GM12801 (cell line): Measurements from ENCODE around the gene HDAC4.

Experiments used
- TF ChIP-seq, protein P1 (sequence below): IDR thresholded peaks from one replicate; pipeline ENCODE4 v1.5.1; 2011; ENCODE audit warnings: control low read depth; ENCODE audit not compliant: insufficient read length; ENCODE audit errors: extremely low read depth

Gene HDAC4

DNA sequence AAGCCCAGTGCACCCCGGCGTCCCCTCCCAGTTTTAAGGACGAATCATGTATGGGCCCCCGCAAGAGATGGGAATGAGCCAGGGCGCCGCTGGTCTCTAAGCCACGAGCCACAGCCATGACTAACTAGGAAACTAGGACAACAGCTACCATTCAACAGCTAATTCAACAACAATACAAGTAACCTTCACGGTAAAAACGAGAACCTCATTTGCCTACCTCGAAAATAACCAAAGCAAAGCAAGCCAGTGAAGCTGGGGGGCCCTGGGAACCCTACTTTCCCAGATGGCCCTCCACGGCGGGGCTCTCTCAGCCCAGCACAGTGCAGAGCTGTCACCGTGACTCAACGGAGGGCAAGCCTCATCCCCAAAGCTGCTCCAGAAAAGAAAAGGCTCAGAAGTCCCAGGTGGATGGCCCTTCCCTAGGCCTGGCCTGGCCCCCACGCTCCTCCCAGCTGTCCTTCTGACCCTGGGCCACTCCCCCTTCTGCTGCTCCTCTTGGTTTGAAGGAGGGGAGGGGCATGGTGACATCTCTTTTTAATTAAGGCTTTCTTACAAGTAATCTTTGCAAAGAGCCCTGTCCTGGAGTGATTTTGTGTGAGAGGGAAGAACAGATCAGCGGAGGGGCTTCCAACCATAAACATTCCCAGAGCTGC, 126.3 kb downstream of the HDAC4 start:
- TF ChIP-seq, protein P1, sequence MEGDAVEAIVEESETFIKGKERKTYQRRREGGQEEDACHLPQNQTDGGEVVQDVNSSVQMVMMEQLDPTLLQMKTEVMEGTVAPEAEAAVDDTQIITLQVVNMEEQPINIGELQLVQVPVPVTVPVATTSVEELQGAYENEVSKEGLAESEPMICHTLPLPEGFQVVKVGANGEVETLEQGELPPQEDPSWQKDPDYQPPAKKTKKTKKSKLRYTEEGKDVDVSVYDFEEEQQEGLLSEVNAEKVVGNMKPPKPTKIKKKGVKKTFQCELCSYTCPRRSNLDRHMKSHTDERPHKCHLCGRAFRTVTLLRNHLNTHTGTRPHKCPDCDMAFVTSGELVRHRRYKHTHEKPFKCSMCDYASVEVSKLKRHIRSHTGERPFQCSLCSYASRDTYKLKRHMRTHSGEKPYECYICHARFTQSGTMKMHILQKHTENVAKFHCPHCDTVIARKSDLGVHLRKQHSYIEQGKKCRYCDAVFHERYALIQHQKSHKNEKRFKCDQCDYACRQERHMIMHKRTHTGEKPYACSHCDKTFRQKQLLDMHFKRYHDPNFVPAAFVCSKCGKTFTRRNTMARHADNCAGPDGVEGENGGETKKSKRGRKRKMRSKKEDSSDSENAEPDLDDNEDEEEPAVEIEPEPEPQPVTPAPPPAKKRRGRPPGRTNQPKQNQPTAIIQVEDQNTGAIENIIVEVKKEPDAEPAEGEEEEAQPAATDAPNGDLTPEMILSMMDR, result no peak

DNA sequence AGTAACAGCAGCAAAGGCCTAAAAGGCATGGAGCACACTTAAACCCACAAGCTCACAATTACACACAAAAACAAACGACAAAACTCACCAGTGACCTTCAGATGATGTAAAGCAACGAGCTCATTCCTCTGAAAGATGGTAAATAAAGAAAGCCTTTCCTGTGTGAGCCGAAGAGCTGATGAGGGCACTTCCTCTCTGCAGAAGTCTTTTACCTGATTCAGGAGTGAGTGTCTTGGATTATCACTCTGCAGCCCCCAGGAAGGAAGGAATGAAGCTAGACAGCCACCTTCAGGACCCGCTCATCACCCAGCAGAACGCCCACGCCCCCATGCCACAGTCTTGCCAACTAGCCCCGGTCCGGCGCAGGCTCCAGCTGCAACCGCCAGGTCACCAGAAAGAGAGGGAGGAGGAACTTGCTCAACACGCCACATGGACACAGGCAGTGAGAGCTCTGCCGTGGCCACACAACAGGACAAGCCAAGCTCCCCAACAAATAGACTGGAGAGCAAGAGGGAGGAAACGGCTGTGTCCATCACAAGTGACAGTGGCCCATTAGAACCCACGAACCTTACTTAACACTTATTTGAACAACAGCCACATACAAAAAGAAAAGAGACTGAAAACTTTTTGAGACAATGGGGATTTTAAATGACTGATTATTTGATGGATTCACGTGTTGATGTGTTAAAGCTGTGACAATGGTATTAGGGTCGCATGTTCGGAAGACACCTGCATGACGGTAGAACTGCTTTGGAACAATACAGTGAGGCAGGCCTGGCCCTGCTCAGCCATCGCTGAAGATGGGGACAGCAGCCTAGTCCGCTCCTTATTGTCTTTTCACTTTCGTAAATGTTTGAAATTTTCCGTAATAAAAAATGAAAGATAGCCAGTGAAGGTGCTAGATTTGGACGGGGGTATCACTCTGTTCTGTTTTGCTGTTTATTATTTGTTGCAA, 127.3 kb downstream of the HDAC4 start:
- TF ChIP-seq, protein P1, result no peak

DNA sequence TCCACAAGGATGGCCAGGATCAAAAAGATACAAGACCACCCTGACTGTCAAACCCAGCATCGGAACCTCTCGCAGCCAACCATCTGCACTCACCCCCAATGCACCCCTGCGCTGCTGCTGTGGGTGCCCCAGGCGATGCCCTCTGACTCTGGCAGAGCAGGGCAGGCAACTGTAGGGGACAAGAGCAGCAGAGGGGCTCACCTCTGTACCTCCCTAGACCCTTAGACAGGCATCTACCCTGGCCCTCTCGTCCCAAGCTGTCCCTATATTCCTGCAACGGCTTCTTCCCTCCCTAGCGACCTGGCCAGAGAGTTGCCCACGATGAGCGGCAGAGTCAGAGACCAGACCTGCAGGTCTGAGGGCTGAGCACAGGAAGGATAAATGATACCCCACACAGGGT, 128.2 kb downstream of the HDAC4 start:
- TF ChIP-seq, protein P1, result no peak

DNA sequence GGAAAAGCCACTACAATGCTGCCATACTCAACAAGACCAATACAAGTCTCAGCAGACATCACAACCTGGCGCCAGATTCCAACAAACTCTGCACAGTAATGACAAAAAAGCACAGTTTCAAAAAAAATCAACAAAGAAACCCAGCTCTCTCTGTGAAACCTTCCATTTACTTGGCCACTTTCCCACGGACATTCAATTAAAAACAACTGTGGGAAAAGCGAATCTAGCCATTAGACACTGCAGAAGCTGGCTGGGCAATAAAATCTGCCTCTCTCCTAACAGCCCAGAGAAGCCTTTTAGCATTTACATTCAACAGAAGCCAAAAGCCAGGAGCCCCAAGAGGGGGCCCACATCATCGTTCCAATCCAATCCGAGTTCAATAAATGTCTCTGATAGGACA, 128.9 kb downstream of the HDAC4 start:
- TF ChIP-seq, protein P1, result no peak

DNA sequence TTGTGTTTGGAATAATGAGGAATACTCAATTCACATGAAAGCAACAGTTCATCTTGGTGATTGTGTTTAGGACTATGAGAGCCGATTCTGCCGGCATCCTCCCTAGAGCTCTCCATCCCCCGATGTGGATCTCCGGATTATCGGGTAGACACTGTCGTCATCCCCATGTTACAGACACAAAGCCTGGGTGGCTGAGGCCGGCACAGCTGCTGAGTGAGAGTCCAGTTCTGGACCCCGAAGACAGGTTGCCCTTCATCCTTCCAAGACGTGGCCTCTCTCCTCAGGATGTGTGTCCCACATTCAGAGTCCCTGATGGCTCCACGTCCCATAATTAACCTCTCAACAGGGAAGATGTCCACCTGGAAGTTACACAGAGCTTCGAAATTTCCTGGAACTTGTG, 129.3 kb downstream of the HDAC4 start:
- TF ChIP-seq, protein P1, result no peak

DNA sequence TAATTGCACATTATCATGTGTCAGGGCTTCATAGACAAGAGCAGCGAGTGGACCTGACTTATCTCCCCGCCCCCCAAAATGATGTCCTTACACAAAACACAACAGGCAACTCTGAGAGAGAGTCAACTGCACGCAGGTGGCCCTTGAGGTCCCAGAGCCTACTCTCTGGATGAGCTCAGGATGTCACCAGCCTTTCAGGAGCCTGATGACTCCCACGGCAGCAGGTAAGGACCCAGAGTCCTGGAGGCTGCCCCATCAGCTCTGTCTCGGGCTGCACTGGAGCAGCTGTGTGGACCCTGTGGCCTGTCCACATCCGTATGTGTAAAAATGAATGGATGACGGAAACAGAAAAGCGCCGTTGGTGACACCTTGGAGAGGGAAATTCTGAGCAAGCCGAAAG, 130.9 kb downstream of the HDAC4 start:
- TF ChIP-seq, protein P1, result no peak

DNA sequence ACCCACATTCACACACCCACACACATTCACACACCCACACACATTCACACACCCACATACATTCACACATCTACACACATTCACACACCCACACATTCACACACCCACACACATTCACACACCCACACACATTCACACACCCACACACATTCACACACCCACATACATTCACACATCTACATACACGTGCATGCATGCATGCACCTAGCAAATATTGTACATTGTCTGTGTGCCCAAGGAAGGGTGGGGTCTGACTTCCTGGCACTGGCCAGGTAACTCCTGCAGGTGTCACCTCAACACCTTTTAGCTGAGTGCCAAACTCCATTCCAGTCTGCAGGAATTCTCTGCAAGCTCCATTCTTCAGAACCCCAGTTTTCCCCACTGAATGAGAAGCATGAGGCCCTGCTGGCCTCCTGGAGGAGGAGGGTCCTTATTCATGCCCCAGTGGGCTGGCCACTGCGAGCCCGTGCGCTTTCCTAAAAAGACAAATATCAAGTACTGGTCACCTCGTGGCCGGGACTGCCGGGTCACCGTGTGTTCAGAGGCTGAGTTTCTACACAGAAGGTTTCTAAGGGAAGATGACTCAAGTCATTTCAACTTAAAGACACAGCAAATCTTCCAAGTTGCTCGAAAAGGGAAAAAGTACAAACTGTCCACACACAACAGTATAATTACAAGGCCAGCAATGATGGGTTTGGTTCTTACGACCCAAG, 131.5 kb downstream of the HDAC4 start:
- TF ChIP-seq, protein P1, result no peak
